Dermis microvascular lymphatic vessel endothelial cell (primary cell): ENCODE data around the gene CDH13. TPM values are rescaled to one million over a fixed set of nuclear protein-coding genes. Genes with fewer than 3 reads are reported as not detected.

ENCODE experiments used
- DNase-seq, 2 donors: peaks; one replicate each; pipeline versions ENCODE4 v3.0.0 to v3.0.0-alpha.2; 2010; ENCODE audit warnings: low read depth in 2 of 2
- total RNA-seq: library from RNA; depleted of rRNA; stranded (reverse); fragments of >200 nt; gene quantifications from 2 replicates; pipeline ENCODE4 v1.2.1, GENCODE V29; 2014

Gene CDH13
- total RNA-seq, 1 donor from 2014 or later = 68.9 TPM

GRCh38 chr16:83599789-83600462 is 973.2 kb downstream of the CDH13 start:
- no peak for DNase-seq

- peak in 1 of 2 donors; percentile 52 for DNase-seq
Measured at GRCh38 chr16:83602761-83603722, 976.3 kb downstream of the CDH13 start.

GRCh38 chr16:83603723-83604570 is 977.2 kb downstream of the CDH13 start:
- DNase-seq = no peak

GRCh38 chr16:83606486-83607030 is 979.8 kb downstream of the CDH13 start:
- no peak for DNase-seq

GRCh38 chr16:83609178-83609577 is 982.4 kb downstream of the CDH13 start:
- no peak for DNase-seq

- DNase-seq = peak in 1 of 2 donors; percentile 33
Measured at GRCh38 chr16:83615141-83615952, 988.6 kb downstream of the CDH13 start.

GRCh38 chr16:83615953-83616350 is 989.2 kb downstream of the CDH13 start:
- no peak for DNase-seq

GRCh38 chr16:83619381-83620150 is 992.8 kb downstream of the CDH13 start:
- no peak for DNase-seq

- DNase-seq = no peak
Measured at GRCh38 chr16:83622010-83622409, 995.2 kb downstream of the CDH13 start.

- no peak for DNase-seq
Measured at GRCh38 chr16:83623091-83623730, 996.4 kb downstream of the CDH13 start.

GRCh38 chr16:83623892-83624291 is 997.1 kb downstream of the CDH13 start:
- DNase-seq = no peak

- no peak for DNase-seq
Measured at GRCh38 chr16:83624429-83625120, 997.8 kb downstream of the CDH13 start.

GRCh38 chr16:83626204-83626603 is 999.4 kb downstream of the CDH13 start:
- DNase-seq = no peak

GRCh38 chr16:83626676-83627075 is 999.9 kb downstream of the CDH13 start:
- DNase-seq = no peak

- DNase-seq = peak in 1 of 2 donors; percentile 47
Measured at GRCh38 chr16:83627996-83628395, 1001.2 kb downstream of the CDH13 start.

- DNase-seq = no peak
Measured at GRCh38 chr16:83629426-83629825, 1002.7 kb downstream of the CDH13 start.

GRCh38 chr16:83629836-83630235 is 1003.1 kb downstream of the CDH13 start:
- no peak for DNase-seq

- no peak for DNase-seq
Measured at GRCh38 chr16:83630979-83631378, 1004.2 kb downstream of the CDH13 start.

- DNase-seq = no peak
Measured at GRCh38 chr16:83633286-83633685, 1006.5 kb downstream of the CDH13 start.
